Measurements from ENCODE around the gene KRTAP3-2. TPM values are rescaled to one million over a fixed set of nuclear protein-coding genes. Genes with fewer than 3 reads are reported as not detected.

The KRTAP3-2 gene
- total RNA-seq, 2 donors from 2014 or later, result not detected

DNA sequence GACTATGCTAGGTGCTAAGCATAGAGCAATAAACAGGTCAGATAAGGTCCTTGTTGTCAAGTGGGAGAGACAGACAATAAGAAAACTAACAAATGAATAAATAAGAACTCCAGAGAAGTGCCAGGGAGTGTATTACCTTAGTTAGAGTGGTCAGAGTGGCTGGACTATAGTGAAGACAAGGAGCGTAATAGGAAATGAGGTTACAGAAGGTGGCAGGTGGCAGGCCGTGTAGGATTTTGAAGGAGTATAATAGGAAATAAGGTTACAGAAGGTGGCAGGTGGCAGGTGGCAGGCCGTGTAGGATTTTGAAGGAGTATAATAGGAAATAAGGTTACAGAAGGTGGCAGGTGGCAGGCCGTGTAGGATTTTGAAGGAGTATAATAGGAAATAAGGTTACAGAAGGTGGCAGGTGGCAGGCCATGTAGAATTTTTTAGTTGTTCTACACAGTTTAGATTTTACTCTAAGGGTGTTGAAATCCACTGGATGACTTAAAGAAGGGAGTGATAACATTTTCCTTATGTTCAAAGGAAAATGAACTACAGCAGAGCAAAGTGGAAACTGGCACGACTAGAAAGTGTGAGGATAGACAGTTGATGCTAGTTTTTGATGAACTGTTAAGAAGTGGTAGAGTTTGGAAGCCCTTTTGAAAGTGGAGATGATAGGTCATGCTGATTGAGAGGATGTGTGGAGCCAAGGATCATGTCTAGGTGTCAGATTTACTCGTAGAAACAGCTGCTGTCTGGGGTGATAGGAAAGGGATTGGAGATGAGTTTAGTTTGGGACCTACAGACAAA lies 12.8 kb upstream of the KRTAP3-2 start:
- H3K4me1 ChIP-seq, result no peaks in the 10 kb centered on the region
- no peak overlapping the region for H3K27ac ChIP-seq
- 66 to 76% methylated on average over 6 of the region's 6 CpGs for WGBS, 2 donors

DNA sequence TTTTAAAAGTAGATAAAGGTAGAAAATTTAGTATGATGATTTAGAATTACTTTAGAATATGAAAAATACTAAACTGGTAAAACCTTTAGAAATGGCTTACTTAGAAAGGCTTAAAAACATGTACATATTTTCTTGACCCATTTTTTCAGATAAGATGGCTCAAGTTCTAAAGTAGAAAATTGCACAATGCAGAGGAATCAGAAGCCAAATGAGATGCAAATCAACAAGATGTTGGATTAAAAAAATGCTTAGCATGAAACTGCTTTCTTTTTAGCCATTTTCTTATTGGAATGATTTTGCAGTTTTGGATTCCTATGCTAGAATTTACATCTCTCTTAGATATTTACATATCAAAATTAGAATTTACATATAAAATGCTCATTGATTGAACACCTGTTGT lies 10.7 kb upstream of the KRTAP3-2 start:
- Histone ChIP-seq H3K36me3 (replicated peaks in 1 of 2; ENCODE audit: insufficient read depth in 1 of 2, low read depth in 2 of 2) (no peaks in the 10 kb centered on the region), H3K27ac (no peak overlapping the region), H3K4me1 (no peaks in the 10 kb centered on the region), H3K4me3 (no peak overlapping the region), H3K27me3 (no peaks in the 10 kb centered on the region), H3K9me3 (no peaks in the 10 kb centered on the region)
- intact Hi-C loops (cut with DNase I), result no loop called here
- ATAC-seq (no peak), DNase-seq (no peak)
- TF ChIP-seq, protein P1, sequence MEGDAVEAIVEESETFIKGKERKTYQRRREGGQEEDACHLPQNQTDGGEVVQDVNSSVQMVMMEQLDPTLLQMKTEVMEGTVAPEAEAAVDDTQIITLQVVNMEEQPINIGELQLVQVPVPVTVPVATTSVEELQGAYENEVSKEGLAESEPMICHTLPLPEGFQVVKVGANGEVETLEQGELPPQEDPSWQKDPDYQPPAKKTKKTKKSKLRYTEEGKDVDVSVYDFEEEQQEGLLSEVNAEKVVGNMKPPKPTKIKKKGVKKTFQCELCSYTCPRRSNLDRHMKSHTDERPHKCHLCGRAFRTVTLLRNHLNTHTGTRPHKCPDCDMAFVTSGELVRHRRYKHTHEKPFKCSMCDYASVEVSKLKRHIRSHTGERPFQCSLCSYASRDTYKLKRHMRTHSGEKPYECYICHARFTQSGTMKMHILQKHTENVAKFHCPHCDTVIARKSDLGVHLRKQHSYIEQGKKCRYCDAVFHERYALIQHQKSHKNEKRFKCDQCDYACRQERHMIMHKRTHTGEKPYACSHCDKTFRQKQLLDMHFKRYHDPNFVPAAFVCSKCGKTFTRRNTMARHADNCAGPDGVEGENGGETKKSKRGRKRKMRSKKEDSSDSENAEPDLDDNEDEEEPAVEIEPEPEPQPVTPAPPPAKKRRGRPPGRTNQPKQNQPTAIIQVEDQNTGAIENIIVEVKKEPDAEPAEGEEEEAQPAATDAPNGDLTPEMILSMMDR (IDR thresholded peaks at IDR 0.05), result no peak
- no peak for TF ChIP-seq POLR2A (IDR thresholded peaks at IDR 0.05)

More for the DNA sequence above, 12.8 kb upstream of the KRTAP3-2 start:
- no peak for DNase-seq
- H3K36me3 ChIP-seq (replicated peaks in 1 of 2; ENCODE audit: insufficient read depth in 1 of 2, low read depth in 2 of 2), result no peaks in the 10 kb centered on the region
- no peak for TF ChIP-seq POLR2A (IDR thresholded peaks at IDR 0.05)
- TF ChIP-seq, protein P1 (IDR thresholded peaks at IDR 0.05), result no peak
- H3K4me3 ChIP-seq, result no peak overlapping the region
- no peaks in the 10 kb centered on the region for H3K27me3 ChIP-seq
- no peaks in the 10 kb centered on the region for H3K9me3 ChIP-seq
- ATAC-seq, result no peak
- intact Hi-C loops (cut with DNase I), result no loop called here

DNA sequence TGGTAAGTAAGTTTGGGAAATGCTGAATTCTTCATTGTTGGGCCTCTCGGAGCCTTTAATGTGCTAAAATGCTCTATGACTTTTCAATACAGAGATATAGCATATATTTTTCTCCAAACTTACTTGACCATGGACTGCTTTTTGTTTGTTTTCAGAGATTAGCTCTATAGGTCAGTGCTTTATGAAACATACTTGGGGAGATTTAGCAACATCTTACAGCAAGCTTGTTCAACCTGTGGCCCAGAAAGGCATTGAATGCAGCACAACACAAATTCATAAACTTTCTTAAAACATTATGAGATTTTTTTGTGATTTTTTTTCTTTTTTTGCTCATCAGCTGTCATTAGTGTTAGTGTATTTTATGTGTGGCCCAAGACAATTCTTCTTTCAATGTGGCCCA lies 10.2 kb upstream of the KRTAP3-2 start:
- TF ChIP-seq POLR2A (IDR thresholded peaks at IDR 0.05), result no peak
- TF ChIP-seq, protein P1 (IDR thresholded peaks at IDR 0.05), result no peak
- no peaks in the 10 kb centered on the region for H3K9me3 ChIP-seq
- intact Hi-C loops (cut with DNase I), result no loop called here
- 81 to 89% methylated on average over 1 of the region's 1 CpG for WGBS, 2 donors
- DNase-seq, result no peak
- H3K4me3 ChIP-seq, result no peak overlapping the region
- no peaks in the 10 kb centered on the region for H3K27me3 ChIP-seq
- H3K27ac ChIP-seq, result no peak overlapping the region
- no peaks in the 10 kb centered on the region for H3K4me1 ChIP-seq
- no peak for ATAC-seq
- H3K36me3 ChIP-seq (replicated peaks in 1 of 2; ENCODE audit: insufficient read depth in 1 of 2, low read depth in 2 of 2), result no peaks in the 10 kb centered on the region

DNA sequence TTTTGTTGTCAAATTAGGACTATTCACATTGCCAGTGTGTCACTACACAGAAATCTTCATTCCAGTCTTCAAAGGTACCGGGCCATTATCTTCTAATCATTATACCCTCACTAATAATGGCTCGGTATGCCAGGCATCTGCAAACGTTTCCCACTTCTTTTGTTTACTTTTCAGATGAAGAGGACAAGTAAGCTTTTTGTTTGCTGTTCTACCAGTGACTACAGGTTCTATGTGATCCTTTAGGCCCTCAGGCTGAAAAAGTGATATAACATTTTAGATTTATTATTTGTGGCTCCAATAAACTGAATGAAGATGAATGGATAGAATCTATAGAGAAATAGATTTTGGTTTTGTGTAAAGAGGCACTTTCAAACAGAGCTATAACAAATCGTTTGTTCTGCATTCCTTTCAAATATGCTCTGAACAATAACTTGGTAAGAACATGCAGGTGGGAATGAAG lies 9.6 kb upstream of the KRTAP3-2 start:
- Histone ChIP-seq H3K4me3 (no peak overlapping the region), H3K36me3 (replicated peaks in 1 of 2; ENCODE audit: insufficient read depth in 1 of 2, low read depth in 2 of 2) (no peaks in the 10 kb centered on the region), H3K27ac (no peak overlapping the region), H3K27me3 (no peaks in the 10 kb centered on the region), H3K9me3 (no peaks in the 10 kb centered on the region), H3K4me1 (no peaks in the 10 kb centered on the region)
- ATAC-seq (peak; percentile 35), DNase-seq (no peak)
- TF ChIP-seq, protein P1 (IDR thresholded peaks at IDR 0.05), result no peak
- intact Hi-C loops (cut with DNase I), result no loop called here
- WGBS, 2 donors, result 26 to 27% methylated on average over 4 of the region's 4 CpGs

DNA sequence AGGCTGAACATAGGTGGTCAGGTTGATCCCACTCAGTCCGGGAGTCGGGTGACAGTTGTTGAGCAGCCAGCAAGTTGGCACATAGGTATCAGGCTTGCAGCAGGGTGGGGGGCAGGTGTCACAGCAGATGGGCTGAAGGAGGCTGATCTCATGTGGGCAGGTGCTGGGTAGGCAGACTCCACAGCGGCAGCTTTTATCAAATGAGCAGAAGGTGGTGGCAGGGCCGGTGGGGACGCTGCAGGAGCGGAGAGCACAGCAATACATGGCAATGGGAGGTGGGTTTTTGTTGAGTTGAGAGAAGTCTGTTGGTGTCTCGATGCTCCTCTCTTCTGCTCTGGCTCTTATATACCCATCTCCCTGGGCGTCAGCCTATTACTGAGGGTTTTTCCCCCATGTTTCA lies 9.1 kb upstream of the KRTAP3-2 start, which contains the start of gene KRTAP3-1:
Gene KRTAP3-1, minus strand, starts transcription at position 318 of the 400 bp plus-strand sequence. Its CDS starts 54 bp downstream, at position 264.
- Histone ChIP-seq H3K27ac (no peak within 1 kb of the TSS), H3K9me3 (no peaks in the 10 kb centered on the region), H3K4me3 (no peak within 1 kb of the TSS), H3K27me3 (no peaks in the 10 kb centered on the region), H3K36me3 (replicated peaks in 1 of 2; ENCODE audit: insufficient read depth in 1 of 2, low read depth in 2 of 2) (no peaks in the 10 kb centered on the region), H3K4me1 (no peaks in the 10 kb centered on the region)
- intact Hi-C loops (cut with DNase I), result no loop called here
- no peak for TF ChIP-seq POLR2A (IDR thresholded peaks at IDR 0.05)
- TF ChIP-seq, protein P1 (IDR thresholded peaks at IDR 0.05), result no peak
- WGBS, 2 donors, result 75% methylated on average over 8 of the region's 8 CpGs
- DNase-seq (no peak), ATAC-seq (no peak)

Data from body of pancreas (tissue), 4 donors.